ENCODE measurements around the gene SCYL2. TPM values are rescaled to one million over a fixed set of nuclear protein-coding genes. Genes with fewer than 3 reads are reported as not detected.

The SCYL2 gene
- total RNA-seq, 1 experiment from 2014 or later: 49.5 TPM

- no peak overlapping the region for H3K4me3 ChIP-seq (ENCODE audit: low read depth, low read length)
- H3K9me3 ChIP-seq: no peaks in the 10 kb centered on the region
- H3K27ac Mint-ChIP-seq (ENCODE audit: unreplicated experiment): no peak overlapping the region
- H3K36me3 Mint-ChIP-seq (ENCODE audit: insufficient read depth, unreplicated experiment): peaks cover 65% of the 10 kb centered on the region
- ChIA-PET POLR2A (no interaction called here), CTCF (no interaction called here)
- intact Hi-C loops (cut with micrococcal nuclease; ENCODE audit: unreplicated experiment): no loop called here
- H3K27me3 ChIP-seq (replicated peaks; ENCODE audit: control insufficient read depth, insufficient read depth, low read length): no peaks in the 10 kb centered on the region
- H3K4me3 Mint-ChIP-seq (ENCODE audit: unreplicated experiment): no peak overlapping the region
- BruUV-seq (replicated peaks): no TSS peak
- 0 out of 2 replicates have a peak, but pooled peaks cover 3% of the 10 kb centered on the region for H3K4me1 ChIP-seq
- H3K27me3 Mint-ChIP-seq (ENCODE audit: insufficient read depth, unreplicated experiment): no peaks in the 10 kb centered on the region
- H3K4me1 Mint-ChIP-seq (ENCODE audit: low read depth, unreplicated experiment): no peaks in the 10 kb centered on the region
- peaks cover 2% of the 10 kb centered on the region; the same call in 1 of the 2 replicates for H3K36me3 ChIP-seq (ENCODE audit: control insufficient read depth, insufficient read depth, low read length)
- H3K9me3 Mint-ChIP-seq (ENCODE audit: unreplicated experiment): no peaks in the 10 kb centered on the region
- TF ChIP-seq CTCF (IDR thresholded peaks at IDR 0.05; ENCODE audit: insufficient read depth in 1 of 2, low read depth in 1 of 2, low read length in 1 of 2, severe bottlenecking in 1 of 2, unreplicated experiment in 1 of 2): no peak
- DNase-seq: no peak
These were observed 65.9 kb downstream of the SCYL2 start for GRCh38 chr12:100332852-100333251.

GRCh38 chr12:100337299-100337698 lies 70.3 kb downstream of the SCYL2 start:
- Histone ChIP-seq H3K36me3 (ENCODE audit: control insufficient read depth, insufficient read depth, low read length) (no peaks in the 10 kb centered on the region), H3K9me3 (no peaks in the 10 kb centered on the region), H3K4me1 (0 out of 2 replicates have a peak, but pooled peaks cover 3% of the 10 kb centered on the region), H3K4me3 (ENCODE audit: low read depth, low read length) (no peak overlapping the region), H3K27me3 (replicated peaks; ENCODE audit: control insufficient read depth, insufficient read depth, low read length) (no peaks in the 10 kb centered on the region)
- POLR2A ChIA-PET: no interaction called here
- Mint-ChIP-seq H3K4me1 (ENCODE audit: low read depth, unreplicated experiment) (no peaks in the 10 kb centered on the region), H3K9me3 (ENCODE audit: unreplicated experiment) (no peaks in the 10 kb centered on the region), H3K36me3 (ENCODE audit: insufficient read depth, unreplicated experiment) (peaks cover 51% of the 10 kb centered on the region), H3K27me3 (ENCODE audit: insufficient read depth, unreplicated experiment) (no peaks in the 10 kb centered on the region), H3K4me3 (ENCODE audit: unreplicated experiment) (no peak overlapping the region), H3K27ac (ENCODE audit: unreplicated experiment) (no peak overlapping the region)
- no peak for TF ChIP-seq CTCF (IDR thresholded peaks at IDR 0.05; ENCODE audit: insufficient read depth in 1 of 2, low read depth in 1 of 2, low read length in 1 of 2, severe bottlenecking in 1 of 2, unreplicated experiment in 1 of 2)
- intact Hi-C loops (cut with micrococcal nuclease; ENCODE audit: unreplicated experiment): no loop called here
- CTCF ChIA-PET: no interaction called here
- no TSS peak for BruUV-seq (replicated peaks)
- DNase-seq: no peak

GRCh38 chr12:100337727-100338126 lies 70.8 kb downstream of the SCYL2 start:
- ChIA-PET POLR2A (no interaction called here), CTCF (no interaction called here)
- H3K4me3 ChIP-seq (ENCODE audit: low read depth, low read length): no peak overlapping the region
- Mint-ChIP-seq H3K27me3 (ENCODE audit: insufficient read depth, unreplicated experiment) (no peaks in the 10 kb centered on the region), H3K4me3 (ENCODE audit: unreplicated experiment) (no peak overlapping the region), H3K36me3 (ENCODE audit: insufficient read depth, unreplicated experiment) (peaks cover 51% of the 10 kb centered on the region), H3K4me1 (ENCODE audit: low read depth, unreplicated experiment) (no peaks in the 10 kb centered on the region), H3K9me3 (ENCODE audit: unreplicated experiment) (no peaks in the 10 kb centered on the region), H3K27ac (ENCODE audit: unreplicated experiment) (no peak overlapping the region)
- no peak for TF ChIP-seq CTCF (IDR thresholded peaks at IDR 0.05; ENCODE audit: insufficient read depth in 1 of 2, low read depth in 1 of 2, low read length in 1 of 2, severe bottlenecking in 1 of 2, unreplicated experiment in 1 of 2)
- DNase-seq: no peak
- 0 out of 2 replicates have a peak, but pooled peaks cover 3% of the 10 kb centered on the region for H3K4me1 ChIP-seq
- BruUV-seq (replicated peaks): no TSS peak
- intact Hi-C loops (cut with micrococcal nuclease; ENCODE audit: unreplicated experiment): no loop called here
- H3K9me3 ChIP-seq: no peaks in the 10 kb centered on the region
- no peaks in the 10 kb centered on the region for H3K27me3 ChIP-seq (replicated peaks; ENCODE audit: control insufficient read depth, insufficient read depth, low read length)
- no peaks in the 10 kb centered on the region for H3K36me3 ChIP-seq (ENCODE audit: control insufficient read depth, insufficient read depth, low read length)

Measured in Caco-2 (cell line).